SKM-1 (cell line): ENCODE results near the gene TEAD4.

Experiments used
- DNase-seq: peaks from one replicate; lab custom pipeline; 2025; ENCODE audit not compliant: unreplicated experiment; lab: John Stamatoyannopoulos, UW

TEAD4 gene

DNA sequence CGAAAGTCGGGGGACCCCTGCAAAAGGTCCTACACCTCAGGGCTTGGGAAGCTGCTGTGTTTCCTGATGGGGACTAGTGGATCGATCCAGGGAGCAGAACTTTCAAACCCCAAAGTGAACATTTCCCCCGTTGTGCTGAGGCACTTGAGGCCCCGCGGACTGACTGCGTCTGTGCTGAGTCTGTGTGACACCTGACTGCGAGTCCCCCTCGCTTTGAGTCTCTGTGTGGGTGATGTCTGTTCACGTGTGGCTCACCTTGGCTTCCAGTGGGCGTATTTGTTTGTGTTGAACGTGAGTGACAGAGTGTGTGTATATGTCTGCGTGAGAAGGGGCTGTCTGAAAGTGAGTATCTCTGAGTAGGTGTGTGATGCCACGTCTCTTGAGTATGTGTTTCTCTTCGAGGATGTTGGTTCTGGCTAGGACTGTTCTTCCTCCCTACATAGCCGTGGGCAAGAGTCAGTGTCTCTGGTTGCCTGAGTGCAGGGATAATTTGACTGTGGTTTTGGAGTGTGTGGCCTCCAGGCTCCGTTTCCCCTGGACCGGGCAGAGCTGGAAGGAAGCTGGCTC lies 1.3 kb downstream of the TEAD4 start:
- DNase-seq: no peak

DNA sequence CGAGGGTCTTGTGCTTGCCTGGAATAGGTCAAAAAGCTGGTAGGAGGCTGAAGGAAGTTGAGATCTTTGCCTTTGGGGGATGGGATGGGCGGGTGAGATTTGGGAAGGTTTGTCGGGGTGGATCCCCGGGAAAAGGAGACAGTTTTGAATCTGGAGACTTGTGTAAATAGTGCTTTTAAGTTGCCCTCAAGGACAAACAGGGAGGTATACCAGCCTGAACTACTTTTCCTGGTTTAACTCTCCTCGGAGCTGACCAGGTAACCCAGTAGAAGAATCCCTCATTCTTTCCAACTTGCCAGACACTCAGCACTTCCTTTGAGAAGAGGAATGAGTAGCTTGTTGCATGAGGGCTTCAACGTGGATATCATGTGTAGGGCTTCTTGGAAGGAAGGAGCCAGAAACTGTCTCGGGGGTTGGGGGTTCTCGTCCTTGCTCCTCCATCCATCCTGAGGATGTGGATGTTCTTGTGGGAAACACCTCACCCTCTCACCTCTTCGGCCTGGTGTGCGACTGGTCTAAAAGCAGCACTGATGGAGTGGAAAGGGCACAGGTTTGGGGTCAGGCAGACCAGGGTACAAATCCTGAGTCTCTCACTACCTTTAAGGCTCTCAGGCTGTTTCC lies 1.9 kb downstream of the TEAD4 start:
- no peak for DNase-seq

DNA sequence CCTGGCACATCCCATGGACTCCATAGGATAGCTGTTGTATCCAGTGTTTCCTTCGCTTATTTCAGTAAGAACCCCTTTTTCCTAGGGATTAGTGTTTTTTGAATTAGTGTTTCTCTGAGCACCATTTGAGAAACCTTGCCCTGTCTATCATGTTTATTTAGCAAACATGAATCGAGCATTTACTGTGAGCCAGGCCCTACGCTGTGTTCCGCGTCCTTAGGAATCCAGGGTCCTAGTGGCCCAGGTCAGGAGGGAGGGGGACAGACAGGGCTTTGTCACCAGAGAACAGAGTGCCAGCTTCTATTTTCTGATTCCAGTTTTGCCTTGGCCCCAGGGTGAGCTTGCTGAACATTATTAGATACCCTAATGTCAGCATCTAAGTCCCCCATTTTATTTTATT lies 2.5 kb downstream of the TEAD4 start:
- DNase-seq: no peak

DNA sequence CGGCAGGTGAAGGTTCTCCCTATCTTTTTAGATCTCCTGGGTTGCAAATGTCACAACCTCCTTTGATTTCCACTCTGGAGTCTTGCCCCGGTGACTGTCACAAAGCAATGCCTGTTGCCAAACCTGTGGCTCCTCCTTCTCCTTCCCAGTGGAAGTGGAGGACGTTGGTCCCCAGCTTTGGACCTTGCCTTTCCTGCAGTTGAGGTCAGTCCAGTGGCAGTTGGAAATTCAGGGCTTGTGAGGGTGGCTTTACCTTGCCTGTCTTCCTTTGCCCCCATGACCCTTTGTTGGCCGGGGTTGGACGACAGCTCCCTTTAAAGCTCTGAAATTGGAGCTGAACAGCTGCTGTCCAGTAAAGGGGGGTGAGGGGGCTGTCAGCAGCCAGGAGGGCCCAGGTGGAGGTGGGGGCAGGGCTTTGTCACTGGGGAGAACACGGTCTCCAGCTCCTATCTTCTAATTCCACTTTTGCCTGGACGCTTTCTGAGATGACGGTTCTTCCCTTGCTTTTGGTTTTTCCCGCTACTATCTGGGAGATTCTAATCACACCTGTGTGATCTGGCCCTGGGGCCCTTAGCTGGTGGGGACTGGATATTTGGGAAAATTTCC lies 4.1 kb downstream of the TEAD4 start:
- DNase-seq: no peak

DNA sequence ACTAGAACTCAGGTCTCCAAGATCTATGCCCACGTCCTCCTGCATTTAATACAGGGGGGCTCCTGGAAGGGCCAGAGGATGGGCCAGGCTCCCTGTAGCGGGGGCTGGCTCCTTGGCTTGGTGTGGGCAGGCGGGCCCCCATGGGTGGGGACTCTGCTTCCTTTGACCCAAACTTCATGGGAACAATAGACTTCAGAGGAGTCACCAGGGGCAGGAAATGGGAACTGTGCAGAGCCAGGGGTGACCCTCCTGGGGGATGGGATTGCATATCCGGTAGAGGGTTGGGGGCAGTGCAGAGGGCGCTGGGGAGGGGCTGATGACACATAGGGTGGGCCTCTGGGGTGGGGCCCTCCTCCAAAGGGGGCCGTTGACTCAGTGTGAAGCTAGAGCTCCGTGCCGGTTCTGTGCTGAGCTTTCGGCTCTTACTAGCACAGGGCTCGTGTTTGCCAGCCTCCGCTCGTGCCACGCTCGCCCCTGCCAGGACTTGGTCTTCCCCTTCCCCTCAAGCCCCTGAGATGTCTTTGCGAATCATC lies 4.6 kb downstream of the TEAD4 start:
- no peak for DNase-seq

DNA sequence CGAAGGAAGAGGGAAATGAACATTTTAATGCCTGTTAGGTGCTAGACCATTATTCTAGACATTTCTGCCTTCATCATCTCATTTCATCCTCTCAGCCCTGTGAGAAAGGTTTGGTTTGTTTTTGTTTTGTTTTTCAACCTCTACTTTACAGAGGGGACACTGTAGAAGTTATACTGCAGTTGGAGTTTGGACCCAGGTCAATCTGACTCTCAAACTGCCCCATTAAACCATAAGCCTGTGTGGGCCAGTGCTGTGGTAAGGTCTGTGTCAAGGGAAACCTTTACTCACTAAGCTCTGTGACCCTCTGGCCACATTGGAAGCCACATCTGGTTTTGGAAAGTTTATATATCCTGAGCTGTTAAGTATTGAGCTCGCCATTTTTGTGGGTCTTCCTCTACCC lies 8.5 kb downstream of the TEAD4 start:
- no peak for DNase-seq

DNA sequence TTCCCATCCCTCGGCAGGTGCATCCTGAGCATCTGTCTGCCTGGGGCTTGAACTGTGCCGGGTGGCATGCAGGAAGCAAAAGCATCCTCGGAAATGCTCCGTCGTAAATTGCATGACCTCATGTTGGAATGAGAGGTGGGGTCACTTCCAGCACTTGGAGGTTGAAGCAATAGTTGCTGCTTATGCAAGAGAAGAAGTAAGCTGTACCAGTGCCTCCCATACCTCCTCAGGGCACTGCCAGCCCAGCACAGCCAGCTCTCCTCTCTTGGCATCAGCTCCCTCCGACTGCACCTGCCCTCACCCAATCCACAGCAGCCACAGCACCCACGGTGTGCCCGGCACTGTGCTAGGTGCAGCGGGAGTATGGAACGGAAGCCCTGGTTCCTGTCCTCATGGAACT lies 11.5 kb downstream of the TEAD4 start:
- DNase-seq: no peak

DNA sequence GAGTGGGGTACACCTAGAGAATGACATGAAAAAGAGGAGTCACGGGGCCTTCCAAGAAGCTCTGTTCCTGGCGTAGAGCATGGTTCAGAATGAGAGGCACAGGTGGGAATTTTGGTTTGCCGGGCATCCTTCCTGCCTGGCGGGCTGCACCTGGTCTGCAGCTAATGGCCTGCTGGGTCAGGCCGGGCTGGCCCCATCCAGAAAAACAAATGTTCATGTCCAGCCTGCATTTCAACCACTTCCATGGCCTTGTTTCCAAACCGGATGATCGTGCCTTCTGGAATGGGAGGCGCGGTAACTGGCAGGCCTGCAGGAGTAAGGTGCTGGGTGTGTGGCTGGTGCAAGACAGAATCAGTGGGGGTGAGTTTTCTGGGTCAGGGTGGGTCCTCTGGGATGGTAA lies 14.4 kb downstream of the TEAD4 start:
- DNase-seq: no peak

DNA sequence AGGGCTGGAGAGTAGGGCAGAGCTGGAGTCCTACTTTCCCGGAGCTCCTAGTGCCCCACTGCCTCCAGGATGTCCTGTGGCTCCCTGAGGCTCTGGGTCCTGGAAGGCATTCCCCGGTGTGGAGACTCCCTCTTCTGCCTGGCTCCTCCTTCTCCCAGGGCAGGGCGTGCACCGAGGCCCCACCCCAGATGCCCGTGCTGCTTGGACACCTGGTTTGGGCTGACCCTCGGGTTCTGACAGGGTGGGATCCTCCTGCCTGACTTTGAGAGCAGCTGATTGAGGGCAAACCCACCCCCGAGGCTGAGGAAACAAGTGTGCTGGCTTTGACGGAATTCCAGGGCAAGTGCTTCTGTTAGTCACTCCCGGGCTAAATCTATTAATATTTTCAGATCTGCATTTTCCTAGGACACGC lies 15.4 kb downstream of the TEAD4 start:
- DNase-seq: no peak

DNA sequence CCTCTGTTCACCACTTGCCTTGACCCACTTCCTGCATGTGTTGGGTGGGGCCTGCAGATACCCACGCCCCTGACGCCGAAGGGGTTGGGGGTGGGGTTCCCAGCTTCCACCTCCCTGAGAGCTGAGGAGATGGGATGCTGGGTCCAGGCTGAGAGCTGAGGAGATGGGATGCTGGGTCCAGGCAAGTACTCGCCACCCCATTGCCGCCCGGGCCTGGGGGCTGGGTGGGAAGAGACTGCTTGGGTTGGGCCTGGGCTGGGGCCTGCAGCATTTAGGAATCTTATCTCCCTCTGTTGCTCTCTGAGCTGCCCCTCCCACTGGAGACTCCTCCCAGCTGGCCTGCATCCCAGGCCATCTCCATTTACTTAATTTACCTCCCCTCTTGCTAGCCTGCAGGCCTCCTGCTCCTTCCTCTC lies 17.4 kb downstream of the TEAD4 start:
- no peak for DNase-seq

DNA sequence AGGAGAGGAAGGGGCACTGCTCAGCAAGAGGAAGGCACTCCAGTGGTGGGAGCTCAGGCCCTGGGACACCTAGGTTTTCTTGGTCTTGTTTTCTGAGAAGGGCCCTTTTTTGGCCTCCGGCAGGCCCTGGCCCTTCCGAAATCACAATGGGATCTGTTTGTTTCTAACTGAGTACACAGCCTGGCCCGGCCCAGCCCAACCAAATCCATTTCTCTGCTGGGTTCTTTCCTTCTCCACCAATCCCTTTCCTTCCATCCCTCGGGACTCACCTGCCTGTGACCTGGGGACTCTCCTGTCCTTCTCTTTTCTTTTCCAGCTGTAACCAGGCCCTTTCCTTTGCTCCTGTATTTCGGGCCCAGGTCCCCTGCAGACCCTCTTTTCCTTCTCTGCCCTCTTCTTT lies 18.6 kb downstream of the TEAD4 start:
- no peak for DNase-seq

DNA sequence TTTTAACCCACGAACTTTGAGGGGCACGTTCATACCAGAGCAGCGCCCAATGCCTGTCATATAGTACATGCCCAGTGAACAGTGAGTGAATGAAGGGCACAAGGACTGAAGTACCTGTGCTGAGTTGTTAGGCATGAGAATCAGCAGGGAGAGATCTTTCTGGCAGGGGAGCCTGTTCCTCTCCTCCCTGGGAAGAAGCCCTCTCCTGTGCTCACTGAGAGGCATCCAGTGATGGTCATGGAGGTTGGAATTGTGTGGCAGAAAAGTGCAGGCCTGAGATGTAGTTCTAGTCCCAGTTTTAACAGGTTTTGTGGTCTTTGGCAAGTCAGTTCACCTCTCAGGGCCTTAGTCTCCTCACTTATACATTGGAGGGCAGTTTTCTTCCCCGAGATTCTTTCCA lies 20.6 kb downstream of the TEAD4 start:
- DNase-seq: no peak

DNA sequence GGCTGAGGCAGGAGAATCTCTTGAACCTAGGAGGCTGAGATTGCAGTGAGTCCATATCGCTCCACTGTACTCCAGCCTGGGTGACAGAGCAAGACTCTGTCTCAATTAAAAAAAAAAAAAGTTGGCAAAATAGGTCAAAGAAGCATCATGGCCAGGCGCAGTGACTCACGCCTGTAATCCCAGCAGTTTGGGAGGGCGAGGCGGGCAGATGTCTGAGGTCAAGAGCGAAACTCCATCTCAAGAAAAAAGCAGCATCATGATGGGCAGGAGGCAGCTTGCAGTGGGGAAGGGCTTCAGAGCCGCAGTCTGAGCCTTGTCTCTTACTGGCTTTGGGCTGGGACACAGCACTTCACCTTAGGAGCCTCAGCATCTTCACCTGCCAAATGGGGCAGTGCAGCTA lies 21.4 kb downstream of the TEAD4 start:
- DNase-seq: no peak

DNA sequence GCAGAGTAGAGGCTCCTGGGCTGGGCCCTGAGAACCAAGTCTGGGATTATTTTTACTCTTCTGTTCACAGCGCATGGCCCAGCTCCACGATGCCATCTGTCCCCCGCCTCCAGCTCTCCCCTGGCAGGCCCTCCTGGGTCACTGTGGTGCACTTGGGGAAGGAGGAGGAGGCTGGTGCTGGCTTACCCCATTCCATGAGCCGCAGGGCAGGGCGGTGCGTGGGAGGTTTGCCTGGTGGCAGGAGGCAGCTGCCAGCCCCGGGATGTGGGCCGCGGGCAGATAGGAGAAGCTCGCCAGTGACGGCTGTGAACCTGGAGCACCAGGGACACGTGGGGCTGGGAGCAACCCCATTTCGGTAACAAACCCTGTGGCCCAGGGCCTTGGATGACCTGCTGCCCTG lies 23.2 kb downstream of the TEAD4 start:
- no peak for DNase-seq

DNA sequence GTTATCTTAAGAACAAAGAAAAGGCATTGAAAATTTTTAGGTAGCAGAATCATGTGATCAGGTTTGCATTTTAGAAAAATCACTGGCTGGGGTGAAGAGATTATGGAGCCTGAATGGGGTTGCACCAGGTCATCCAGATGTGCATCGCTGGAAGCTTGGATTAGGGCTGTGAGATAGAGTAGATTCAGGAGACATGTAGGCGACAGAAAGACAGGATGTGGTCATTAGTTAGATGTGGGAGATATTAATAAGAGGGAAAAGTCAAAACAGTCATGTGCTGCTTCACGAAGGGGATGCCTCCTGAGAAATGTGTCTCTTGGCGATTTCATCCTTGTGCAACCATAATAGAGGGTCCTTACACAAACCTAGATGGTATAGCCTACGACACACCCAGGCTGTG lies 25.1 kb downstream of the TEAD4 start:
- DNase-seq: no peak

DNA sequence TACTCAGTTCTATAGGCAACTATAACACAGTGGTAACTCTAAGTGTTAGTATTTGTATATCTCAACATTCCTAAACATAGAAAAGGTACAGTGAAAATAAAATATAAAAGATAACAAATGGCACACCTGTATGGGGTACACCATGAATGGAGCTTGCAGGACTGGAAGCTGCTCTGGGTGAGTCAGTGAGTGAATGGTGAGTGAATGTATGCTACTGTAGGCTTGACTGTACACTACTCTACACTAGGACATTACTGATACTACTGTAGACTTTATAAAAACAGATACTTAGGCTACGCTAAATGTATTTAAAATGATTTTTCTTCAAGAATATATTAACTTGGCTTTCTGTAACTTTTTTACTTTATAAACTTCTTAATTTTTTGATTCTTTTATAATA lies 25.5 kb downstream of the TEAD4 start:
- DNase-seq: no peak

DNA sequence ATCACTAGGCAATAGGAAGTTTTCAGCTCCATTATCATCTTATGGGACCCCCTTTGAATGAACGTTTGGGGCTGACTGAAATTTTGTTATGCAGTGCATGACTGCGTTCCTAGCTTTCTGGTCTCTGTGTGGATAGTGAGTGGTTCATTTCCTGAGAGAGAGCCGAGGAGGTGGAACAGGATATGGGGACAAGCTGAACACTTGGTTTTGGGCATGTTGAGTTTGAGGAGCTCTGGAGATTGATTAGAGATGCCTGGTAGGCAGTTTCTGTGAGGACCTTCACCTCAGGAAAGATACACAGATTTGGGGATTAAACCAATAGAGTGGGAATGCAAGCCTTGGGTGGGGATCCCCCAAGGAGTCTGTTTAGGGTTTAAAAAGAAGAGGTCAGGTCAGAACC lies 27.7 kb downstream of the TEAD4 start:
- DNase-seq: no peak

DNA sequence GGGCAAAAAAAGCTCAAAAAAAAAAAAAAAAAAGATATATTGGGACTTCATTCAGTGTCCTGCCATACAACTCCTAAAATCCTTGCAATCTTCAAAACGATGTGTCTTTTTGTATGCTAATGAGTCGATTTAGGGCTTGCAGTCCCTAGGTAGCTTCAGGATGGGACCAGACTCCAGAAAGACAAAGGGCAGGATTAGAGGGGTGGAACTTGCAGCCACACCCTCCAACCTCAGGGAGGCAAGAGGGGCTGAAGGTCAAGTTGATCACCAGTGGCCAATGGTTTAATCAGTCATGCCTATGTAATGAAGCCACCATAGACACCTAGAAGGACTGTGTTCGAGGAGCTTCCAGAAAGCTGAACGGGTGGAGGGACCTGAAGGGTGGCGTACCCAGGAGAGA lies 29.3 kb downstream of the TEAD4 start:
- no peak for DNase-seq

DNA sequence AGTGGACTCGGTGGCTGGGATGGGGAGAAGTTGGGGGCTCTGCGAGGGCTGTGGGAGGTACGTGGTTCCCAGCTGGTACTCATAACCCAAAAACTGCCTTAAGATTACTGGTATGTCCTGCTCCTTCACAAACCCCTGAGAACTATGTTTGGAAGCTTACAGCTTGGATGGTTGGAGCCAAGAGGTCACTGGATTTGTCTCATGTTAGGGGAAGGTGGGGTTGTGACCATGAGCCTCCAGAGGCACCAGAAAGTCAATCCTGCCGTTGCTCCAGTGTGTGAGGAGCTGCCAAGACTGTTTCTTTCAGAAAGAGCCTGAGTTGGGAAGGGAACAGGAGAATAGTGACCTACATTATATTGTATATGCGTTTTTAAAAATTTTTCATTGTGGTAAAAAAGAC lies 33.5 kb downstream of the TEAD4 start:
- no peak for DNase-seq

DNA sequence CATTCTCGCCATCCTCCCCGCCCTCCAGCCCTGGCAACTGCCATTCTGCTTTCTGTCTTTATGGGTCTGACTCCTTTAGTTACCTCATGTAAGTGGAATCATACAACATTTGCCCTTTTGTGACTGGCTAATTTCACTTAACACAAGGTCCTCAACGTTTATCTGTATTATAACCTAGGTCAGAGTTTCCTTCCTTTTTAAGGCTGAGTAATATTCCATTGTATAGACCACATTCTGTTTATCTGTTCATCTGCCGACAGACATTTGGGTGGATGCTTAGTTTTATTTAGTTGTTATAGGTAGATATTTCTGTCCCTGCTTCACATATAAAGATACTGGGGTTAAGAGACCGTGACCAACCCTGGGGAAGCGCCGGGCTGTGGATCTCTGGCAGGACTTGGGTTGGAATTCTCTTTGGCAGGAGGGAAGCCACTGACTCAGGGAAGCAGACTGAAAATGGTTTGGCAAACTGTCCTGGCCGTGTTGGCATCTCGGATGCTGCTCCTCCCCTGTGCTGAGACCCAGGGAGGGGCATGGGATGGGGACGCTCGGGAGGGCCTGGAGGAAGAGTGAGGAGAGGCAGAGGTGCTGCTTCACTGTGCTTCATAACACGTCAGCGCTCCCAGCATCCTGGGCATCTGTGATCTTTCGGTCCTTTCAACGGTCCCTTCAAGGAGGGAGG lies 38.9 kb downstream of the TEAD4 start:
- no peak for DNase-seq

DNA sequence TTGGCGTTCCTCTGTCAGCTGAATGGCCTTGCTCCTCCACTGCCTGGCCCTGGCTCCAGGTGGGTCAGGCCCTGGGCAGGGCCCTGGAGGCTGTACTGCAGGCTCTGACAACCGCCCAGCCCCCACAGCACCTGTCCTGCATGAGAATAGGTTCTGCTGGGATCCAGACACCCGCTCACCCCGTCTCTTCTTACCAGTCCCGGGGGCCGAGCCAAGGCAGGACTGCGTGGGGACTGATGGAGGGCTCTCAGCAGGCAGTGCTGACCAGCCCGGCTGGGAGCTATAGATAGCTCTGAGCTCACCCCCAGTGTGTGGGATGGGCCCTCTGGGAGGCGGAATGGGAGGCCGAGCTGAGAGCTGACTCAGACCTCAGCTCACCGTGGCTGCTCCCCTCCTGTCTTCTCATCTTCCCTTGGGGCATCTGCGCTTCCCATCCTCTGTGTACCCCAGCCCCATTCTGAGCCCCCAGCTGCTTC lies 39.6 kb downstream of the TEAD4 start:
- DNase-seq: no peak

DNA sequence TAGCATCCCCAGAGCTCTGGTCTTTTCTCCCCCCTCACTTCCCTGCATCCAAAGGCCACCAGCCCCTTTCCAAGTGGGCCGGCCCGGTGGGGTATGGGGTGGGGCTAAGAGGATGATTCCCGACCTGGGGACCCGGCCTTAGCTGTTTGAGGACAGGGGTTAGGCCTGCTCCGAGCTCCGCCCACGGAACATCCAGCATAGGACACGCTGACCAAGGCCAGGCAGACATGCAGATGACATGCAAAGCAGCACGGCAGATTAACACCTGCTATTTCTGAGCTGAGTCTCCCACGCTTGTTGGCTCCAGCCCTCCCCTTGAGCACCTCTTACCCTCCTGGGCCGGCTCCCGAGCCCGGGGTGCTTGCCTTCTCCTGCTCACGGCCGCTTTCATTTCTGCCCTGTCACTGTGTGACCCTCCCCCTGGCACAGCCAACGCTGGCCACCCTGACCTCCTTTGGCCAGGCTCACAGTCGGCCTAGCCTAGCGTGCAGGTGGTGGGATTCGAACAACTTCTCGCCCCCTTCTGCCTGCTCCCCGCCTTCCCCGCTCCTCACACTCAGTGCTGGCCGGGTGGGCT lies 40.2 kb downstream of the TEAD4 start:
- DNase-seq: no peak
